ENCODE measurements around the gene KIRREL3. TPM values are rescaled to one million over a fixed set of nuclear protein-coding genes. Genes with fewer than 3 reads are reported as not detected.

Gene KIRREL3
- total and polyA plus RNA-seq, 2 of the 8 experiments (the other 6 are each of a cell fraction or from before 2014, with no cell fraction given) = 0.29 to 0.32 TPM

- no peaks in the 10 kb centered on the region for H3K79me2 ChIP-seq (ENCODE audit: control insufficient read depth in 1 of 2, insufficient read depth in 2 of 2, low read length in 2 of 2)
- TF ChIP-seq CTCF (IDR thresholded peaks at IDR 0.05; ENCODE audit: control extremely low read depth in 1 of 3, insufficient read depth in 1 of 3, low read depth in 1 of 3, low read length in 3 of 3) = no peak
- no peak for TF ChIP-seq CEBPB (IDR thresholded peaks at IDR 0.05; ENCODE audit: low read depth, low read length)
Observed at GRCh38 chr11:126884594-126884993, 116.0 kb downstream of the KIRREL3 start.

More at GRCh38 chr11:126884594-126884993, 116.0 kb downstream of the KIRREL3 start:
- Histone ChIP-seq H3K14ac (ENCODE audit: insufficient read length) (no peak overlapping the region), H2AK5ac (ENCODE audit: low read depth, low read length) (no peak overlapping the region), H3K56ac (replicated peaks; ENCODE audit: insufficient read length, low read depth, low read length) (no peak overlapping the region), H3K23me2 (ENCODE audit: low read depth, low read length) (no peaks in the 10 kb centered on the region), H3K4me3 (ENCODE audit: extremely low read depth in 1 of 4, insufficient read depth in 2 of 4, low read depth in 3 of 4, low read length in 4 of 4) (no peak overlapping the region), H3K18ac (ENCODE audit: extremely low read depth, low read length) (no peak overlapping the region), H3K4ac (replicated peaks; ENCODE audit: insufficient read length, low read depth, low read length) (no peak overlapping the region), H2BK120ac (replicated peaks; ENCODE audit: low read depth, low read length) (no peak overlapping the region), H4K5ac (ENCODE audit: insufficient read length, low read depth, low read length) (no peak overlapping the region), H3K27me3 (replicated peaks in 1 of 4; ENCODE audit: control insufficient read depth in 3 of 4, extremely low read depth in 1 of 4, insufficient read depth in 3 of 4, low read length in 3 of 4) (no peaks in the 10 kb centered on the region), H2BK15ac (ENCODE audit: low read length) (no peak overlapping the region), H3K27ac (ENCODE audit: low read depth, low read length) (no peak overlapping the region), H2BK5ac (ENCODE audit: low read depth, low read length) (no peak overlapping the region), H4K91ac (replicated peaks; ENCODE audit: insufficient read length, low read length) (no peak overlapping the region), H4K20me1 (replicated peaks in 1 of 2; ENCODE audit: control insufficient read depth in 1 of 2, insufficient read depth in 2 of 2, low read length in 2 of 2) (no peaks in the 10 kb centered on the region), H3K36me3 (ENCODE audit: control insufficient read depth in 2 of 4, insufficient read depth in 4 of 4, low read length in 3 of 4) (no peaks in the 10 kb centered on the region), H3K4me1 (replicated peaks in 1 of 4; ENCODE audit: control insufficient read depth in 3 of 4, insufficient read depth in 4 of 4, low read length in 3 of 4) (no peaks in the 10 kb centered on the region; a peak in 2 of 7 replicates), H2BK12ac (ENCODE audit: low read depth, low read length) (no peak overlapping the region), H3K9ac (replicated peaks in 1 of 4; ENCODE audit: extremely low read depth in 1 of 4, low read depth in 3 of 4, low read length in 3 of 4) (no peak overlapping the region), H4K8ac (ENCODE audit: extremely low read depth, insufficient read depth, low read length) (no peak overlapping the region), H3K4me2 (ENCODE audit: insufficient read depth in 1 of 2, low read depth in 2 of 2, low read length in 2 of 2) (no peak overlapping the region), H2AFZ (ENCODE audit: low read length) (no peak overlapping the region), H3K23ac (ENCODE audit: insufficient read length) (no peak overlapping the region), H3K79me1 (ENCODE audit: low read depth, low read length) (no peaks in the 10 kb centered on the region; the same call in 1 of the 2 replicates), H2BK20ac (ENCODE audit: low read length) (no peak overlapping the region), H3K9me3 (ENCODE audit: insufficient read depth in 2 of 2, low read depth in 1 of 2, low read length in 1 of 2) (no peaks in the 10 kb centered on the region)
- POLR2A ChIA-PET (ENCODE audit: partially characterized antibody) = no interaction called here
- WGBS, 2 experiments (ENCODE audit: extremely low coverage in 1 of 2, insufficient coverage in 1 of 2, insufficient read length in 1 of 2, insufficient replicate concordance in 2 of 2, low coverage in 1 of 2, low lambda C conversion rate in 2 of 2, missing lambda C conversion rate in 1 of 2) = 88% methylated on average over 5 of the region's 5 CpGs; no CpG with 5 or more reads in 1 of the 2 experiments
- CTCF ChIA-PET (ENCODE audit: partially characterized antibody) = interaction anchor here (1.6 to 4.7 kb wide), 2 partner anchors 8 to 106 kb away, joined by 4 to 20 read pairs; no protein-coding TSS in a partner anchor
- FAIRE-seq (no peak), DNase-seq (ENCODE audit: low read depth in 1 of 2, low spot score in 2 of 2) (no peak)

Measured in H1 (cell line).